Measurements from ENCODE around the gene CASP14. TPM values are rescaled to one million over a fixed set of nuclear protein-coding genes. Genes with fewer than 3 reads are reported as not detected.

Gene CASP14
- total and polyA plus RNA-seq, 2 of the 13 experiments (the other 11 are each of a cell fraction or from before 2014, with no cell fraction given): not detected

GRCh38 chr19:15072930-15073647 lies 23.8 kb downstream of the CASP14 start:
- POLR2A ChIA-PET: no interaction called here
- in situ Hi-C loops (cut with HindIII; ENCODE audit: extremely low pct_ligation_motif_present, low pct_unique_long_range_greater_than_20kb): no loop called here
- 6% methylated on average over 18 of the region's 23 CpGs for WGBS (ENCODE audit: low lambda C conversion rate)
- Histone ChIP-seq H3K4me3 (replicated peaks in 1 of 3; ENCODE audit: insufficient read depth in 1 of 3, low read depth in 2 of 3, low read length in 3 of 3) (peak overlapping the region in 1 of 3 experiments; percentile 23; a peak in 1 of 6 replicates), H3K4me1 (ENCODE audit: insufficient read depth, low read length) (peaks cover 29% of the 10 kb centered on the region), H3K27me3 (ENCODE audit: control insufficient read depth in 1 of 2, insufficient read depth in 2 of 2, low read length in 2 of 2) (no peaks in the 10 kb centered on the region), H3K36me3 (replicated peaks in 1 of 2; ENCODE audit: control insufficient read depth in 1 of 2, insufficient read depth in 2 of 2, low read length in 2 of 2) (no peaks in the 10 kb centered on the region), H3K79me2 (ENCODE audit: insufficient read depth, low read length) (no peaks in the 10 kb centered on the region), H3K27ac (ENCODE audit: extremely low read length, insufficient read depth, low read length) (peak overlapping the region; percentile 4), H3K9me3 (ENCODE audit: low read length) (no peaks in the 10 kb centered on the region), H3K9ac (ENCODE audit: insufficient read depth, low read depth, low read length) (no peak overlapping the region), H2AFZ (ENCODE audit: low read length) (no peak overlapping the region), H3K4me2 (ENCODE audit: low read depth, low read length) (peak overlapping the region; percentile 49), H4K20me1 (ENCODE audit: insufficient read depth, low read length) (no peaks in the 10 kb centered on the region)
- peak; percentile 39 for DNase-seq (ENCODE audit: low spot score)
- ATAC-seq: peak; percentile 84
- FAIRE-seq: peak; percentile 34
- intact Hi-C loops (cut with micrococcal nuclease; ENCODE audit: unreplicated experiment): no loop called here
- CTCF ChIA-PET (ENCODE audit: low intra/inter-chr PET ratio, low total read pairs): no interaction called here
- no TSS peak for BruUV-seq (replicated peaks)
- TF ChIP-seq HDAC1 (CRISPR knock-in tag; IDR thresholded peaks at IDR 0.05): no peak
- no peak for TF ChIP-seq FOXO4 (CRISPR knock-in tag; conservative IDR thresholded peaks at IDR 0.05)
- no peak for TF ChIP-seq ZNF30 (CRISPR knock-in tag; IDR thresholded peaks at IDR 0.05)
- TF ChIP-seq HNF1A (IDR thresholded peaks at IDR 0.05; ENCODE audit: low read depth): no peak
- no peak for TF ChIP-seq HNF1A (CRISPR knock-in tag; IDR thresholded peaks at IDR 0.05; ENCODE audit: borderline replicate concordance)
- TF ChIP-seq HCFC1 (IDR thresholded peaks at IDR 0.05; ENCODE audit: low read depth, low read length): no peak
- TF ChIP-seq ZNF609 (CRISPR knock-in tag; IDR thresholded peaks at IDR 0.05; ENCODE audit: borderline replicate concordance): peak; percentile 40; the same call in 1 of the 2 replicates
- no peak for TF ChIP-seq IKZF1 (IDR thresholded peaks at IDR 0.05)
- no peak for TF ChIP-seq ZXDC (CRISPR knock-in tag; IDR thresholded peaks at IDR 0.05)
- no peak for TF ChIP-seq SRF (IDR thresholded peaks at IDR 0.05; ENCODE audit: low read depth, low read length)
